Hepatocyte (in vitro differentiated cells): ENCODE data around the gene IL15RA. TPM values are rescaled to one million over a fixed set of nuclear protein-coding genes. Genes with fewer than 3 reads are reported as not detected.

ENCODE experiments used
- DNase-seq: peaks from one replicate; pipeline ENCODE4 v3.0.0-alpha.2; 2016; ENCODE audit warnings: low spot score
- H2AFZ ChIP-seq: fragments of 200-600 bp; sonication (generic); 2 replicates; pipeline ENCODE4 v1.6.0; 2016; ENCODE audit warnings: antibody characterized with exemption, mild to moderate bottlenecking
- H3K27ac ChIP-seq: fragments of 200-600 bp; sonication (generic); 2 replicates; pipeline ENCODE4 v1.5.1; 2016; ENCODE audit warnings: mild to moderate bottlenecking
- H3K27me3 ChIP-seq: fragments of 200-600 bp; sonication (generic); 2 replicates; pipeline ENCODE4 v1.6.1; 2016
- H3K36me3 ChIP-seq: fragments of 200-600 bp; sonication (generic); replicated peaks from 2 replicates; pipeline ENCODE4 v1.5.1; 2016; ENCODE audit warnings: low read depth; ENCODE audit not compliant: insufficient read depth
- H3K4me1 ChIP-seq: fragments of 200-600 bp; sonication (generic); 2 replicates; pipeline ENCODE4 v1.5.1; 2016; ENCODE audit warnings: mild to moderate bottlenecking, moderate library complexity; ENCODE audit not compliant: insufficient read depth
- H3K4me2 ChIP-seq: fragments of 200-600 bp; sonication (generic); 2 replicates; pipeline ENCODE4 v1.6.0; 2016
- H3K4me3 ChIP-seq: fragments of 200-600 bp; sonication (generic); 2 replicates; pipeline ENCODE4 v1.5.1; 2016; ENCODE audit warnings: mild to moderate bottlenecking
- H3K79me2 ChIP-seq: fragments of 200-600 bp; sonication (generic); 2 replicates; pipeline ENCODE4 v1.6.0; 2017; ENCODE audit warnings: mild to moderate bottlenecking
- H3K9me2 ChIP-seq: fragments of 200-600 bp; sonication (generic); replicated peaks from 2 replicates; pipeline ENCODE4 v1.6.0; 2017; ENCODE audit warnings: mild to moderate bottlenecking; ENCODE audit not compliant: insufficient read depth
- H3K9me3 ChIP-seq: fragments of 200-600 bp; sonication (generic); 2 replicates; pipeline ENCODE4 v1.5.1; 2016; ENCODE audit warnings: low read depth, mild to moderate bottlenecking
- H4K20me1 ChIP-seq: fragments of 200-600 bp; sonication (generic); 2 replicates; pipeline ENCODE4 v1.6.0; 2016; ENCODE audit warnings: mild to moderate bottlenecking; ENCODE audit not compliant: insufficient read depth, poor library complexity, severe bottlenecking
- CTCF ChIP-seq: fragments of 200-600 bp; sonication (generic); IDR thresholded peaks from 2 replicates; pipeline ENCODE4 v1.5.1; 2016; ENCODE audit warnings: antibody characterized with exemption, mild to moderate bottlenecking; ENCODE audit not compliant: poor library complexity
- EZH2 ChIP-seq: fragments of 200-600 bp; sonication (generic); IDR thresholded peaks from 2 replicates; pipeline ENCODE4 v1.6.1; 2016; ENCODE audit warnings: antibody characterized with exemption, mild to moderate bottlenecking, borderline replicate concordance
- EZH2phosphoT487 ChIP-seq: fragments of 200-600 bp; sonication (generic); IDR thresholded peaks from one replicate; pipeline ENCODE4 v1.6.1; 2018; ENCODE audit warnings: antibody characterized with exemption, mild to moderate bottlenecking, low read depth, moderate library complexity; ENCODE audit not compliant: unreplicated experiment, severe bottlenecking
- WGBS: methylation state at CpG from one replicate; pipeline ENCODE4 v1.1.6; 2016; ENCODE audit warnings: low lambda C conversion rate; ENCODE audit errors: missing lambda C conversion rate; 5-methylcytosine and 5-hydroxymethylcytosine counted together
- polyA plus RNA-seq: library from polyadenylated mRNA; unstranded; fragments of >200 nt; fragmentation: Nextera tagmentation; extraction: Ambion mirVana; gene quantifications from 2 replicates; pipeline ENCODE4 v1.2.1, GENCODE V29; 2016
- total RNA-seq: library from RNA; depleted of rRNA; stranded (reverse); fragments of >200 nt; gene quantifications from 2 replicates; pipeline ENCODE4 v1.2.3, GENCODE V29; 2014

IL15RA gene
- total and polyA plus RNA-seq, 2 experiments from 2014 or later = 2.4 to 3.8 TPM

DNA sequence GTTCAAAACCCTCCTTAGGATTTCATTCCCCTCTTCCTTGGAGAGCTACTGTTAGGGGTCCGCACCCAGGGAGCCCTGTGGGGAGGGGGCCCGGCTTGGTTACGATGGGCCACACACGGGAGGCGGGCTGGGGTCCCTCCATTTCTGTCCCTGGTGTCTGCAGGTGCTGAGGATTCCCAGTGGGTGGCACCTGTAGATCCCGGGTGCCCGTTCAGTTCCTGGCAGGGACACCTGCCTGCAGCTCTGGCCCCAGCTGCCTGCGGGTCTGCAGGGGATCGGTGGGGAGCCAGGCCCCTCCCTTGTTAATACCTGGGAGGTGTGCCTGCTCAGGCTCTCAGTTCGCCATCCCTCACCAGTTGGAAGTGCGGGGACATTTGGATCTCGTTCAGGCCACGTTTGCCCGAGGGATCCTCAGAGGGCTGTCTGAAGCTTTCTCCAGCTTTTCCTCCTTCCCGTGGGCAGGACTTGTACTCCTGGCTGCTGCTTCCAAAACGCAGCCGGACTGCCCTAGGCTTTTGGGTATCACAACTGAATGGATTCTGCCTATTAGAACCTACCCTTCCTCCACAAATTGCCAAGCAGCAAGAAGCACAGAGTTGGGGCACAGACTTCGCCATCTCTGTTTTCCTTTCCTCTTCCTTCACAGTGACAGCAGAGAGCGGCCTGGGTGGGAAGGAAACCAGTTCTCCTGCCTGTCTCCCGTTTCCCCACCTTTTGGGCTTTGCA lies 22.3 kb upstream of the IL15RA start:
- no peak overlapping the region for H2AFZ ChIP-seq
- no peak overlapping the region for H3K4me3 ChIP-seq
- no peaks in the 10 kb centered on the region for H3K27me3 ChIP-seq
- no peaks in the 10 kb centered on the region for H4K20me1 ChIP-seq
- TF ChIP-seq EZH2 = no peak
- TF ChIP-seq CTCF = no peak
- TF ChIP-seq EZH2phosphoT487 = no peak
- no peak overlapping the region for H3K4me2 ChIP-seq
- no peaks in the 10 kb centered on the region for H3K36me3 ChIP-seq
- no peak for DNase-seq
- H3K9me2 ChIP-seq = no peaks in the 10 kb centered on the region
- no peaks in the 10 kb centered on the region for H3K4me1 ChIP-seq
- no peaks in the 10 kb centered on the region for H3K79me2 ChIP-seq
- H3K27ac ChIP-seq = no peak overlapping the region
- 90% methylated on average over 20 of the region's 20 CpGs for WGBS
- no peaks in the 10 kb centered on the region for H3K9me3 ChIP-seq

- Histone ChIP-seq H3K4me1 (no peaks in the 10 kb centered on the region), H2AFZ (no peak overlapping the region), H3K27me3 (no peaks in the 10 kb centered on the region), H3K27ac (no peak overlapping the region), H3K79me2 (no peaks in the 10 kb centered on the region), H3K36me3 (no peaks in the 10 kb centered on the region), H3K9me2 (no peaks in the 10 kb centered on the region), H3K4me3 (no peak overlapping the region), H4K20me1 (no peaks in the 10 kb centered on the region), H3K9me3 (no peaks in the 10 kb centered on the region), H3K4me2 (no peak overlapping the region)
- TF ChIP-seq CTCF (no peak), EZH2 (no peak), EZH2phosphoT487 (no peak)
- WGBS = 66% methylated on average over 4 of the region's 4 CpGs
- no peak for DNase-seq
Observed at GRCh38 chr10:5996696-5997095, 19.4 kb upstream of the IL15RA start.

- DNase-seq = no peak
- 97% methylated on average over 1 of the region's 1 CpG for whole genome bisulfite sequencing
- Histone ChIP-seq H3K79me2 (no peaks in the 10 kb centered on the region), H2AFZ (no peak overlapping the region), H3K4me1 (no peaks in the 10 kb centered on the region), H3K27ac (no peak overlapping the region), H3K36me3 (no peaks in the 10 kb centered on the region), H3K9me2 (no peaks in the 10 kb centered on the region), H3K9me3 (no peaks in the 10 kb centered on the region), H3K4me3 (no peak overlapping the region), H3K4me2 (no peak overlapping the region), H4K20me1 (no peaks in the 10 kb centered on the region), H3K27me3 (no peaks in the 10 kb centered on the region)
- TF ChIP-seq EZH2 = no peak
- TF ChIP-seq CTCF = no peak
- TF ChIP-seq EZH2phosphoT487 = no peak
Observed at GRCh38 chr10:5992398-5992797, 15.1 kb upstream of the IL15RA start.

GRCh38 chr10:5991708-5992107 lies 14.4 kb upstream of the IL15RA start:
- Histone ChIP-seq H3K36me3 (no peaks in the 10 kb centered on the region), H3K9me3 (no peaks in the 10 kb centered on the region), H3K4me2 (no peak overlapping the region), H2AFZ (no peak overlapping the region), H3K27ac (no peak overlapping the region), H4K20me1 (no peaks in the 10 kb centered on the region), H3K27me3 (no peaks in the 10 kb centered on the region), H3K4me3 (no peak overlapping the region), H3K4me1 (no peaks in the 10 kb centered on the region), H3K79me2 (no peaks in the 10 kb centered on the region), H3K9me2 (no peaks in the 10 kb centered on the region)
- TF ChIP-seq CTCF (no peak), EZH2phosphoT487 (no peak)
- no peak for DNase-seq
